Prostate gland (tissue), 2 donors: Measurements from ENCODE around the gene LRRC28. TPM values are rescaled to one million over a fixed set of nuclear protein-coding genes. Genes with fewer than 3 reads are reported as not detected.

ENCODE experiments used
- DNase-seq: peaks from one replicate; pipeline ENCODE4 v3.0.0-alpha.2; 2019; ENCODE audit warnings: low spot score
- H3K27ac ChIP-seq, 2 donors: fragments of 200-600 bp; sonication (generic); 2 replicates each; pipeline ENCODE4 v1.5.1; 2017 to 2019
- H3K27me3 ChIP-seq: fragments of 200-600 bp; sonication (generic); replicated peaks from 2 replicates; pipeline ENCODE4 v1.5.1; 2019; ENCODE audit not compliant: insufficient read depth
- H3K36me3 ChIP-seq, 2 donors: fragments of 200-600 bp; sonication (generic); 1 replicate in 1 of 2; 2 replicates in 1 of 2; pipeline versions ENCODE4 v1.5.1 to v1.8.1; 2017 to 2019
- H3K4me1 ChIP-seq: fragments of 200-600 bp; sonication (generic); replicated peaks from 2 replicates; pipeline ENCODE4 v1.5.1; 2019
- H3K4me3 ChIP-seq, 2 donors: fragments of 200-600 bp; sonication (generic); 2 replicates each; pipeline ENCODE4 v1.5.1; 2017 to 2019
- H3K9me3 ChIP-seq: fragments of 200-600 bp; sonication (generic); 2 replicates; pipeline ENCODE4 v1.5.1; 2017
- POLR2A ChIP-seq: fragments of 450-650 bp; IDR thresholded peaks from one replicate; pipeline ENCODE4 v1.6.1; 2016; ENCODE audit warnings: antibody characterized with exemption, mild to moderate bottlenecking
- POLR2AphosphoS5 ChIP-seq: sonication (generic); formaldehyde crosslinking; IDR thresholded peaks from one replicate; pipeline ENCODE4 v1.6.1; 2017; ENCODE audit warnings: antibody characterized with exemption
- WGBS: methylation state at CpG from one replicate; pipeline ENCODE4 v1.1.5; 2018; 5-methylcytosine and 5-hydroxymethylcytosine counted together
- intact Hi-C: fragments of 100-400 bp; cut with DNase I; formaldehyde crosslinking; loops from one replicate; pipeline ENCODE4 v1.14.2; 2022
- total RNA-seq, 2 donors: library from RNA; depleted of rRNA; stranded (reverse); fragments of >200 nt; gene quantifications; one replicate each; pipeline ENCODE4 v1.1.0, GENCODE V29; 2016
- TF ChIP-seq, protein P1 (sequence below), 4 experiments: fragments of 200-600 bp in 2 of 4; fragments of 450-650 bp in 2 of 4; sonication (generic) in 2 of 4; IDR thresholded peaks; 1 replicate in 3 of 4; 2 replicates in 1 of 4; pipeline ENCODE4 v1.5.1; 2016 to 2019; ENCODE audit warnings: antibody characterized with exemption in 4 of 4, mild to moderate bottlenecking in 2 of 4, moderate library complexity in 2 of 4

LRRC28 gene
- total RNA-seq, 2 donors from 2014 or later = 16.0 to 36.8 TPM

DNA sequence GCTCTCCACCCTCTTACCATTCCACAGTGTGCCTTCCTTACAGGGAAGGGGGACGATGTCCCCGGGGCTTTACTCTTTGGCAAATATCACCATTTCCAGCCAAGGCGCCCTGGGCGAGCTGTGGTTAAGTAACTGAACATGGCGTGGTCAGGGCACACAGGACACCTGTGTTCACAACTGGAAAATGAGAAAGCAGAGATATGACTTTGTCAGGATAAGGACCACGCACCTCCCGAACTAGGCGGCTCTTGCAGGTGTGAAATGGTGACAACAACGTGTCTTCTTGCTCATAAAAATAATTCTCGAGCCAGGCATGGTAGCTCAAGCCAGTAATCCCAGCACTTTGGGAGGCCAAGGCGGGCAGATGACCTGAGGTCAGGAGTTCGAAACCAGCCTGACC, 154.8 kb downstream of the LRRC28 start:
- no peak for DNase-seq
- intact Hi-C loops = loop anchor here (10.0 kb wide), 2 partner anchors 111 to 299 kb away; no protein-coding TSS in a partner anchor
- H3K27me3 ChIP-seq = no peaks in the 10 kb centered on the region
- no peak overlapping the region for H3K4me3 ChIP-seq
- WGBS = 95% methylated on average over 12 of the region's 12 CpGs
- H3K9me3 ChIP-seq = no peaks in the 10 kb centered on the region
- no peaks in the 10 kb centered on the region for H3K4me1 ChIP-seq
- H3K36me3 ChIP-seq = no peaks in the 10 kb centered on the region
- TF ChIP-seq, protein P1, sequence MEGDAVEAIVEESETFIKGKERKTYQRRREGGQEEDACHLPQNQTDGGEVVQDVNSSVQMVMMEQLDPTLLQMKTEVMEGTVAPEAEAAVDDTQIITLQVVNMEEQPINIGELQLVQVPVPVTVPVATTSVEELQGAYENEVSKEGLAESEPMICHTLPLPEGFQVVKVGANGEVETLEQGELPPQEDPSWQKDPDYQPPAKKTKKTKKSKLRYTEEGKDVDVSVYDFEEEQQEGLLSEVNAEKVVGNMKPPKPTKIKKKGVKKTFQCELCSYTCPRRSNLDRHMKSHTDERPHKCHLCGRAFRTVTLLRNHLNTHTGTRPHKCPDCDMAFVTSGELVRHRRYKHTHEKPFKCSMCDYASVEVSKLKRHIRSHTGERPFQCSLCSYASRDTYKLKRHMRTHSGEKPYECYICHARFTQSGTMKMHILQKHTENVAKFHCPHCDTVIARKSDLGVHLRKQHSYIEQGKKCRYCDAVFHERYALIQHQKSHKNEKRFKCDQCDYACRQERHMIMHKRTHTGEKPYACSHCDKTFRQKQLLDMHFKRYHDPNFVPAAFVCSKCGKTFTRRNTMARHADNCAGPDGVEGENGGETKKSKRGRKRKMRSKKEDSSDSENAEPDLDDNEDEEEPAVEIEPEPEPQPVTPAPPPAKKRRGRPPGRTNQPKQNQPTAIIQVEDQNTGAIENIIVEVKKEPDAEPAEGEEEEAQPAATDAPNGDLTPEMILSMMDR (IDR thresholded peaks at IDR 0.05) = no peak
- no peak for TF ChIP-seq POLR2A
- TF ChIP-seq POLR2AphosphoS5 = no peak
- H3K27ac ChIP-seq = no peak overlapping the region

DNA sequence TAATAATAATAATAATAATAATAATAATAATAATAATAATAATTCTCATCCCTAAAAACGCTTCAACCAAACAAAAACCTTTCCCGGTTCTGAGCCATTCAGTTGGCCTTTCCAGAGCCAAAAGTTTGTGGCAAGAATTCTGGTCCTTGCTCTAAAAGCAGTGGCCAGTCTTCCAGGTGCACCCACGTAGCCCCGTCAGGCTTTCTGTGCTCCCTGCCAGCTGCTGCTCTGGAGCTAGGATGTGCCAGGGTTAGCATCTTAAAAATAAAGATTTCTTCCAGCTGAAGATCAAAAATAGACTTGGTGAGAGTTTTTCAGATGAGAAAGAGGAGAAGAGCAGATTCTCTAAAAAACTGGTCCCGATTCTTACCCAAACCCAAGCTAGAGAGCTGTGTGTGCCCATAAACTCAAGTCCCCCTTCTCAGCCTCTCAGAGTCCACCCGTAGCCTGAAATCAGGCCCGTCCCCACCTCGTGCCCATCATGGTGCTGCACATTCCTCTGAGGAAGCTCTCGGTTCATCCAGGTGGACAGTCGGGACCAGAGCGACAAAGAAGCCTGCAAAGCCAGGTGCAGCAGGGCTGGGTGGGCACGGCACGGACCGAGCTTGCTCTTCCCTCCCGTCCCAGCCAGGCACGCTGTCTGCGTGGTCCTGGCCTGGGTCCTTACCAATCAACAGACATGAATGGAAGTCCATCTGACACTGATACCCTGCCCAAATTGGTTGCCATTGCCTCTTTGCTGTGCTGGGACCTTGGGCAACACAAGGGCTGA, 155.6 kb downstream of the LRRC28 start:
- Histone ChIP-seq H3K27me3 (no peaks in the 10 kb centered on the region), H3K27ac (no peak overlapping the region), H3K9me3 (no peaks in the 10 kb centered on the region), H3K4me3 (no peak overlapping the region), H3K36me3 (no peaks in the 10 kb centered on the region), H3K4me1 (no peaks in the 10 kb centered on the region)
- 95% methylated on average over 17 of the region's 17 CpGs for WGBS
- intact Hi-C loops = loop anchor here (10.0 kb wide), 2 partner anchors 112 to 298 kb away; no protein-coding TSS in a partner anchor
- no peak for TF ChIP-seq POLR2A
- TF ChIP-seq POLR2AphosphoS5 = no peak
- TF ChIP-seq, protein P1 (IDR thresholded peaks at IDR 0.05) = no peak
- no peak for DNase-seq

DNA sequence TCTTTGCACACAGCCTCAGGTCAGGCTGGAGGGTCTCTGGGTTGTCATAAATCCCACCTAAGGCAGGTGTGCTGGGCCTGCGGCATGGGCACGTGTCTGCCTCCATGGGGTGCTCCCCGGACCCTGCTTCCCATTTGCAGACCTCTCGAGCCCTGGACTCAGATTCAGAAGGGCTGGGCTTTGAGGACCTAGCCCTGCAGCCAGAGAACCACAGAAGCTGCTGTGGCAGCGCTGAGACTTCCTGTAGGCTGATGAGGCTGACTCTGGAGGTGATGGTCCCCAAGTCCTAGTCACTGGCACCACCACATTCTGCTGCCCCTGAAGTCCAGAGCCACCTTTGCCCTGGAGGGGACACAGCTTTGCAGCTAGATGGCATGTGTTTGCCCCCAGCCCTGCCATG, 156.4 kb downstream of the LRRC28 start:
- no peaks in the 10 kb centered on the region for H3K27me3 ChIP-seq
- 90% methylated on average over 5 of the region's 5 CpGs for WGBS
- no peaks in the 10 kb centered on the region for H3K9me3 ChIP-seq
- no peak for DNase-seq
- intact Hi-C loops = loop anchor here (10.0 kb wide), 2 partner anchors 113 to 297 kb away; no protein-coding TSS in a partner anchor
- H3K4me1 ChIP-seq = no peaks in the 10 kb centered on the region
- no peak overlapping the region for H3K27ac ChIP-seq
- no peak overlapping the region for H3K4me3 ChIP-seq
- TF ChIP-seq, protein P1 (IDR thresholded peaks at IDR 0.05) = no peak
- TF ChIP-seq POLR2AphosphoS5 = no peak
- TF ChIP-seq POLR2A = no peak
- no peaks in the 10 kb centered on the region for H3K36me3 ChIP-seq

DNA sequence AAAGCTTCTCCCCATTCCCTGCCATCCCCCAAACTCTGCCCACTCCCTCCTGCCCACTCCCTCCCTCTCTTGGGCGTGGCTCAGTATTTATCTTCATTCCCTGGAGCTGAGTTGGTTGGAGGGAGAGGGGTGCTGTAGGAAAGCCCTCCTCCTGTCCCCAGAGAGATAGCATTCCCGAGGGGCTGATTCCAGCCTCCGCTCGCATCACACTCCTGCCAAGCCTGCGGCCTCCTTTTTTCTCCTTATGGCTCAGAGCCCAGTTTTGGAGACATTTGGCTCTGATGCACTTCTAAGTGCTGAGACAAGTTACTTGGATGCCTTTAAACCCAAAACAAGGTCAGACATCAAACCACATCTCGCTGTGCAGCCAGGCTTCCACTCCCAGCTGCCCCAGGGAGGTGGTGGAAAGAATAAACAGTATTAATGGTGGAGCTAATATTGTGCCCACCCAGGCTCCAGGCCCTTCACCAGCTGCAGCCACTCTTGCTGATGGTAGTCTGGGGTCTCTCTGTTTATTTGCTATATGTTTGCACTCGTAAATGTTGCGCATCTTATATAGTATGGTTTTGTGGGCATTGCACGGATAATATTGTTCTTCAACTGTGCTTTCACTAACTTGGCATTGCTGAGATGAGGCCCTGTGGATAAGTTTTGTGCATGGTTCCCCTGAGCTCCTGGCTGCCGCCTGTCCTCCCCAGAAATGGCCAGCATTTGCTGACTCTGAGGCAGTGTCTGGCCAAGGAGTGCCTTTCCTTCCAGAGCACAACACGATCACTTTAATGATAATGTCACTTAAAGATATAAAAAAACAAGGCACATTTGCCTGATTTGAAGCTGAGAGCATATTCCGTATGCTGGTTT, 157.2 kb downstream of the LRRC28 start:
- intact Hi-C loops = loop anchor here (10.0 kb wide), 2 partner anchors 114 to 296 kb away; no protein-coding TSS in a partner anchor
- no peaks in the 10 kb centered on the region for H3K9me3 ChIP-seq
- peak overlapping the region in 1 of 2 donors; percentile 39 for H3K27ac ChIP-seq

More for the DNA sequence above, 157.2 kb downstream of the LRRC28 start:
- Histone ChIP-seq H3K27me3 (no peaks in the 10 kb centered on the region), H3K36me3 (no peaks in the 10 kb centered on the region), H3K4me3 (no peak overlapping the region), H3K4me1 (no peaks in the 10 kb centered on the region)
- peak; percentile 61 for TF ChIP-seq POLR2AphosphoS5
- TF ChIP-seq, protein P1 (IDR thresholded peaks at IDR 0.05) = no peak
- WGBS = 19% methylated on average over 12 of the region's 12 CpGs
- peak; percentile 54 for DNase-seq
